ENCODE data around the gene GLIPR1.
"Not testable (repeated sequence)": the region's sequence is repeated elsewhere in the genome, so short reads cannot be mapped to it uniquely, and the experiment has no call there.

GLIPR1 gene

GRCh38 chr12:75443709-75444108 lies 36.8 kb upstream of the GLIPR1 start:
- H3K4me3 ChIP-seq (replicated peaks; ENCODE audit: low read depth, low read length): no peak overlapping the region
- DNase-seq (ENCODE audit: extremely low read depth, low read depth): no peak
- TF ChIP-seq CTCF (IDR thresholded peaks at IDR 0.05; ENCODE audit: low read depth, low read length, missing control alignments): no peak

- DNase-seq (ENCODE audit: extremely low read depth, low read depth): no peak
- no peak overlapping the region for H3K4me3 ChIP-seq (replicated peaks; ENCODE audit: low read depth, low read length)
- no peak for TF ChIP-seq CTCF (IDR thresholded peaks at IDR 0.05; ENCODE audit: low read depth, low read length, missing control alignments)
Measured at GRCh38 chr12:75444429-75445136, 36.0 kb upstream of the GLIPR1 start.

GRCh38 chr12:75445137-75445507 lies 35.4 kb upstream of the GLIPR1 start:
- not testable (repeated sequence) for DNase-seq (ENCODE audit: extremely low read depth, low read depth); H3K4me3 ChIP-seq (replicated peaks; ENCODE audit: low read depth, low read length)

GRCh38 chr12:75446857-75447256 lies 33.7 kb upstream of the GLIPR1 start:
- no peak for TF ChIP-seq CTCF (IDR thresholded peaks at IDR 0.05; ENCODE audit: low read depth, low read length, missing control alignments)
- no peak for DNase-seq (ENCODE audit: extremely low read depth, low read depth)
- no peak overlapping the region for H3K4me3 ChIP-seq (replicated peaks; ENCODE audit: low read depth, low read length)

GRCh38 chr12:75447691-75448393 lies 32.7 kb upstream of the GLIPR1 start:
- DNase-seq (ENCODE audit: extremely low read depth, low read depth): no peak
- H3K4me3 ChIP-seq (replicated peaks; ENCODE audit: low read depth, low read length): no peak overlapping the region
- no peak for TF ChIP-seq CTCF (IDR thresholded peaks at IDR 0.05; ENCODE audit: low read depth, low read length, missing control alignments)

- DNase-seq (ENCODE audit: extremely low read depth, low read depth): no peak
- no peak overlapping the region for H3K4me3 ChIP-seq (replicated peaks; ENCODE audit: low read depth, low read length)
- TF ChIP-seq CTCF (IDR thresholded peaks at IDR 0.05; ENCODE audit: low read depth, low read length, missing control alignments): no peak
Measured at GRCh38 chr12:75452675-75453330, 27.8 kb upstream of the GLIPR1 start.

- no peak for TF ChIP-seq CTCF (IDR thresholded peaks at IDR 0.05; ENCODE audit: low read depth, low read length, missing control alignments)
- DNase-seq (ENCODE audit: extremely low read depth, low read depth): no peak
- no peak overlapping the region for H3K4me3 ChIP-seq (replicated peaks; ENCODE audit: low read depth, low read length)
Measured at GRCh38 chr12:75455839-75456238, 24.7 kb upstream of the GLIPR1 start.
